Loucy (cell line): Measurements from ENCODE around the gene LY86.

Experiments
- H2AFZ ChIP-seq: fragments of 200-600 bp; sonication (generic); 2 replicates; pipeline ENCODE4 v1.6.0; 2016; ENCODE audit warnings: antibody characterized with exemption, mild to moderate bottlenecking, low read length, moderate library complexity
- H3F3A ChIP-seq: fragments of 200-600 bp; 2 replicates; pipeline ENCODE4 v1.6.0; 2016; ENCODE audit warnings: antibody characterized with exemption, low read depth, mild to moderate bottlenecking
- H3K27me3 ChIP-seq: fragments of 200-600 bp; sonication (generic); 2 replicates; pipeline ENCODE4 v1.6.1; 2014; ENCODE audit warnings: low read length, mild to moderate bottlenecking; ENCODE audit not compliant: insufficient read depth, poor library complexity, severe bottlenecking
- H3K36me3 ChIP-seq: fragments of 200-600 bp; sonication (generic); 2 replicates; pipeline ENCODE4 v1.6.1; 2016; ENCODE audit warnings: low read length; ENCODE audit not compliant: insufficient read depth
- H3K4me1 ChIP-seq: fragments of 200-600 bp; sonication (generic); 2 replicates; pipeline ENCODE4 v1.5.1; 2014; ENCODE audit warnings: low read length, mild to moderate bottlenecking; ENCODE audit not compliant: insufficient read depth, poor library complexity, severe bottlenecking
- H3K4me2 ChIP-seq: fragments of 200-600 bp; sonication (generic); 2 replicates; pipeline ENCODE4 v1.6.0; 2014; ENCODE audit warnings: antibody characterized with exemption, low read length, low read depth, mild to moderate bottlenecking; ENCODE audit not compliant: poor library complexity, severe bottlenecking
- H3K4me3 ChIP-seq: fragments of 200-600 bp; sonication (generic); 2 replicates; pipeline ENCODE4 v1.5.1; 2014; ENCODE audit warnings: low read length, mild to moderate bottlenecking, mixed read lengths; ENCODE audit not compliant: poor library complexity, severe bottlenecking
- H3K79me2 ChIP-seq: fragments of 200-600 bp; sonication (generic); 2 replicates; pipeline ENCODE4 v1.6.1; 2014; ENCODE audit warnings: low read length; ENCODE audit not compliant: insufficient read depth
- H3K9ac ChIP-seq: fragments of 200-600 bp; sonication (generic); 2 replicates; pipeline ENCODE4 v1.6.0; 2014; ENCODE audit warnings: mild to moderate bottlenecking, low read depth, low read length, moderate library complexity; ENCODE audit not compliant: poor library complexity, severe bottlenecking
- H3K9me2 ChIP-seq: fragments of 200-600 bp; sonication (generic); replicated peaks from 2 replicates; pipeline ENCODE4 v1.6.1; 2016; ENCODE audit warnings: low read depth, low read length, mixed read lengths
- H3K9me3 ChIP-seq: fragments of 200-600 bp; sonication (generic); 2 replicates; pipeline ENCODE4 v1.6.1; 2014; ENCODE audit warnings: mild to moderate bottlenecking, antibody characterized with exemption, low read length, low read depth; ENCODE audit not compliant: insufficient read depth
- H4K20me1 ChIP-seq: fragments of 200-600 bp; sonication (generic); 2 replicates; pipeline ENCODE4 v1.6.0; 2014; ENCODE audit warnings: antibody characterized with exemption, low read length, mild to moderate bottlenecking; ENCODE audit not compliant: insufficient read depth, poor library complexity, severe bottlenecking
- EZH2phosphoT487 ChIP-seq: fragments of 200-600 bp; IDR thresholded peaks from 2 replicates; pipeline ENCODE4 v1.6.1; 2018; ENCODE audit warnings: antibody characterized with exemption, mild to moderate bottlenecking, moderate library complexity, borderline replicate concordance
- TF ChIP-seq, protein P1 (sequence below): fragments of 200-600 bp; sonication (generic); conservative IDR thresholded peaks from 2 replicates; pipeline ENCODE4 v1.5.1; 2014; ENCODE audit warnings: mild to moderate bottlenecking, antibody characterized with exemption, low read length

The LY86 gene

DNA sequence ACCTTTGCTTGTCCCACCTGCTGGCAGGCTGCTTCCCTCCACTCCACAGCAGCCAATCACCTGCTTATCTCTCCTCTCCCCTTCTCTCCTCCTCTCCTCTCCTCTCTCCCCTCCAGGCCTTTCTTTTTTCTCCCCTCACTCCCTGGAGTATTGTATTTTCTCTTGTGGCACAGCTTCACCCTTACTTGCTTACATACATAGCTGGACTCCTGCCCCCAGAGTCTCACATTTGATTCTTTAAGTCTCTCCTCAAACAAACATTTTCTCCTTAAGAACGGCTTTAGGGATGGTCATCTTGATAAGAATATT lies 3.6 kb upstream of the LY86 start:
- Histone ChIP-seq H3K9ac (no peak overlapping the region), H3K36me3 (no peaks in the 10 kb centered on the region), H3F3A (no peaks in the 10 kb centered on the region), H3K4me2 (no peak overlapping the region), H2AFZ (no peak overlapping the region), H3K4me3 (no peak overlapping the region), H3K4me1 (peaks cover 4% of the 10 kb centered on the region), H3K79me2 (no peaks in the 10 kb centered on the region), H3K9me3 (no peaks in the 10 kb centered on the region), H3K27me3 (peaks cover 53% of the 10 kb centered on the region), H4K20me1 (no peaks in the 10 kb centered on the region), H3K9me2 (no peaks in the 10 kb centered on the region)
- TF ChIP-seq EZH2phosphoT487, result no peak
- TF ChIP-seq, protein P1, sequence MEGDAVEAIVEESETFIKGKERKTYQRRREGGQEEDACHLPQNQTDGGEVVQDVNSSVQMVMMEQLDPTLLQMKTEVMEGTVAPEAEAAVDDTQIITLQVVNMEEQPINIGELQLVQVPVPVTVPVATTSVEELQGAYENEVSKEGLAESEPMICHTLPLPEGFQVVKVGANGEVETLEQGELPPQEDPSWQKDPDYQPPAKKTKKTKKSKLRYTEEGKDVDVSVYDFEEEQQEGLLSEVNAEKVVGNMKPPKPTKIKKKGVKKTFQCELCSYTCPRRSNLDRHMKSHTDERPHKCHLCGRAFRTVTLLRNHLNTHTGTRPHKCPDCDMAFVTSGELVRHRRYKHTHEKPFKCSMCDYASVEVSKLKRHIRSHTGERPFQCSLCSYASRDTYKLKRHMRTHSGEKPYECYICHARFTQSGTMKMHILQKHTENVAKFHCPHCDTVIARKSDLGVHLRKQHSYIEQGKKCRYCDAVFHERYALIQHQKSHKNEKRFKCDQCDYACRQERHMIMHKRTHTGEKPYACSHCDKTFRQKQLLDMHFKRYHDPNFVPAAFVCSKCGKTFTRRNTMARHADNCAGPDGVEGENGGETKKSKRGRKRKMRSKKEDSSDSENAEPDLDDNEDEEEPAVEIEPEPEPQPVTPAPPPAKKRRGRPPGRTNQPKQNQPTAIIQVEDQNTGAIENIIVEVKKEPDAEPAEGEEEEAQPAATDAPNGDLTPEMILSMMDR, result no peak

DNA sequence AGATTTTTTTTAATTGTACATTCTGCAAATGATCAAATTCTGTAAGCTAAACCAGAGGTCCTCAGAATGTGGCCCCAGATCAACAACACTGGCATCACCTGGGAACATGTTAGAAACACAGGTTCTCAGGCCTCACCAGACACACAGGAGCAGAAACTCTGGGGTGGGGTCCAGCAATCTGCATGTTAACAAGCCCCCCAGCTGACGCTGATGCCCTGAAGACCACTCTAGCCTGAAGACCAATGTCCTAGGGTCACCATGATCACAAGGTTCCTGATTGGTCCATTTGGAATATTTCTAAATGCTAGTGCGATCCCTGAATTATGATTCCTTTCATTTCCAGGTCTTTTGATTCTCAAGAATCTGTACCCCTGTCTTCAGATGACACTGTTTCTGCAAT lies 2.4 kb upstream of the LY86 start:
- Histone ChIP-seq H3F3A (no peaks in the 10 kb centered on the region), H3K27me3 (peaks cover 41% of the 10 kb centered on the region), H4K20me1 (no peaks in the 10 kb centered on the region), H2AFZ (no peak overlapping the region), H3K4me3 (no peak overlapping the region), H3K4me2 (no peak overlapping the region), H3K36me3 (no peaks in the 10 kb centered on the region), H3K9me2 (no peaks in the 10 kb centered on the region), H3K79me2 (no peaks in the 10 kb centered on the region), H3K4me1 (peaks cover 4% of the 10 kb centered on the region), H3K9me3 (no peaks in the 10 kb centered on the region), H3K9ac (no peak overlapping the region)
- TF ChIP-seq EZH2phosphoT487, result no peak
- TF ChIP-seq, protein P1, result no peak

DNA sequence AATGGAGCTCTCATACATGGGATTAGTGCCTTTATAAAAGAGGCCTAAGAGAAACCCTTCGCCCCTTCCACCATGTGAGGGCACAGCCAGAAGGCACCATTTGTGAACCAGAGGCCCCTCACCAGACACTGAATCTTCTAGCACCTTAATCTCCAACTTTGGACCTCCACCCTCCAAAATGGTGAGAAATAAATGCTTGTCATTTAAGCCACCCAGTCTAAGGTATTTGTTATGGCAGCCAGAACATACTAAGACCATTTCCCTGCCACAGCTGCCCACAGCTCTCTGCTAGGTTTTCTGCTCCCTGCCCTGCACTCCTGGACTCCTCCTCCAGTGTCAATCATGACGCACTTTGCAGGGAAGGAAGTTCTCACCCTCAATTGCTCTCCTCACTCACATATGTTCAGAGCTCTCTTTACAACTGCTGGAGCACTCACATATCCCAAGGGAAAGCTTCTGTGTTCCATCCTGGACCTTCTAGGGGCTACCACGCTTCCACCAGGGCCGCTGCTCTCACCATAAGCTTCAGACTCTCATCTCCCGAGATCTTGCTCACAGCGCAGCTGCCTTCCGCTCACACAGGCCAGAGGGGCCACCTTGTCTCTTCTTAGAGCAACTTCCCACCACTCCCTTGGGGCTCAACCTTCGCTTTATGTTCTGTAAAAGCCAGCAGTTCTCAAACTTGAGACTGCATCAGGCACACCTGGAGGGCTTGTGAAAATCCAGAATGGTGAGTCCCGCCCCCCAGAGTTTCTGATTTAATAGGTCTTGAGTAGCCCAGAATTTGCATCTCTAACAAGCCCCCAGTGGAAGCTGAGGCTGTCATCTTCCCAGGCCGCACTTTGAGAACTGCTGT lies 1.6 kb upstream of the LY86 start:
- H4K20me1 ChIP-seq, result no peaks in the 10 kb centered on the region
- peaks cover 4% of the 10 kb centered on the region for H3K4me1 ChIP-seq
- no peaks in the 10 kb centered on the region for H3K36me3 ChIP-seq
- H2AFZ ChIP-seq, result no peak overlapping the region; the same call in 1 of the 2 replicates
- no peak overlapping the region for H3K4me2 ChIP-seq
- H3K9ac ChIP-seq, result no peak overlapping the region
- no peak overlapping the region for H3K4me3 ChIP-seq
- no peaks in the 10 kb centered on the region for H3K9me3 ChIP-seq
- H3K9me2 ChIP-seq, result no peaks in the 10 kb centered on the region
- H3K79me2 ChIP-seq, result no peaks in the 10 kb centered on the region
- TF ChIP-seq EZH2phosphoT487, result no peak
- TF ChIP-seq, protein P1, result no peak
- peaks cover 34% of the 10 kb centered on the region for H3K27me3 ChIP-seq
- H3F3A ChIP-seq, result no peaks in the 10 kb centered on the region
